Activated naive CD4-positive, alpha-beta T cell treated with anti-CD3 and anti-CD28 coated beads, Interleukin-2, amount 50 U/mL, for 72 hours (primary cell): ENCODE results near the gene PLA2G5. TPM values are rescaled to one million over a fixed set of nuclear protein-coding genes. Genes with fewer than 3 reads are reported as not detected.
"Not testable (repeated sequence)": the region's sequence is repeated elsewhere in the genome, so short reads cannot be mapped to it uniquely, and the experiment has no call there.

Experiments
- ATAC-seq, 2 donors: fragments of 150-1000 bp; cut with Tn5 transposase; 2 replicates each; pipeline ENCODE4 v1.10.0; 2021; ENCODE audit warnings: mild to moderate bottlenecking in 2 of 2, moderate library complexity in 2 of 2
- DNase-seq, 2 donors: peaks; one replicate each; pipeline ENCODE4 v3.0.0; 2021 to 2022; ENCODE audit warnings: low spot score in 2 of 2
- H3K27ac Mint-ChIP-seq, 2 donors: one replicate each; pipeline ENCODE4 v1.8.0; 2022; ENCODE audit warnings: mild to moderate bottlenecking in 2 of 2, mixed read lengths in 2 of 2
- H3K36me3 Mint-ChIP-seq, 2 donors: one replicate each; pipeline ENCODE4 v1.8.0; 2022; ENCODE audit warnings: mixed read lengths in 2 of 2
- H3K9me3 Mint-ChIP-seq, 2 donors: one replicate each; pipeline ENCODE4 v1.8.0; 2022; ENCODE audit warnings: mixed read lengths in 2 of 2
- total RNA-seq, 2 donors: library from RNA; stranded (reverse); gene quantifications; one replicate each; pipeline ENCODE4 v1.2.3, GENCODE V29; 2022

Gene PLA2G5
- total RNA-seq = not detected

DNA sequence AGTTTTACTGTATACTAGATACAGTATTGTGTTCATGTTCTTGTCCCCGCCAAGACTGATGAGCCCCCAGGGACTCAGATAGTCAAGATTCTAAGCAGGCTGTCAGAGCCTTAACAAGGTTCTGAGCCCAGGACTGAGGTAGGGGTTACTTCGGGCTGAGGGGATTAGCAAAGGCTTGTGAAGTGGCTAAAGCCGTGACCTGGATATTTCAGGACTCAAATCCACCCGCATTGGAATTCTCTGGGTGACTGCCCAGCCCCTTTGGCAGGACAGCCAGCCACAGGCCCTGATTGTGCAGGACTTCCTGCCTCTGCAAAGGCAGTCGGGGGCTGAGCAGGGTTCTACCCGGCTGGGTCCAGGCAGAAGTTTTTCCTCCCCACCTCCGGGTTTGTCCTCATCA, at the start of gene PLA2G5:
Gene PLA2G5, plus strand, starts transcription at position 321 of the 400 bp plus-strand sequence. CDS start 14,637 bp downstream, outside the sequence.
- Mint-ChIP-seq H3K9me3 (no peaks in the 10 kb centered on the region), H3K27ac (peak within 1 kb of the TSS in 1 of 2 donors; percentile 43), H3K36me3 (no peaks in the 10 kb centered on the region)
- DNase-seq (no peak), ATAC-seq (no peak)

GRCh38 chr1:20028125-20028524, 41.9 kb upstream of the PLA2G5 start:
- Mint-ChIP-seq H3K36me3 (peaks cover 0 to 5% of the 10 kb centered on the region in 2 donors), H3K9me3 (peaks cover 0 to 4% of the 10 kb centered on the region in 2 donors), H3K27ac (no peak overlapping the region)
- DNase-seq (no peak), ATAC-seq (no peak)

DNA sequence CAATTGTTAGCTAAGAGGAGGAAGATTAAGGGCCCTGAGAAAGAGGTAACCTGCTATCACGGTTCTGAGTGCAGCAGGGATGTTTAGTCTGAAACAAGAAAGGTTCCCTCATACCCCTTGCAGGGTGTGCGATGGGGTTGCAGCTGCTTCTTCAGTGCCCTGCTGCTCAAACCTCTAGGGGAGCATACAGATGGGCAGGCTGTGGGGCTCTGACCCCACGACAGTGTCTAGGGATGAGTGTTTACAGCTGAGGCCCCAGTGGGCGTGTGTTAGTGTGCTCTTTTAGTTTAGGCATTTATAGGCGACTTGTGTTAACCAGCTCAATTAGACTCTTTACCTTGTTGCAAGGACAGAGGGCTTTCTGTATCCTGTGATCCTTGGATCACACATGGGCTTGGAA, 41.3 kb upstream of the PLA2G5 start:
- no peak for ATAC-seq
- peaks cover 0 to 5% of the 10 kb centered on the region in 2 donors for H3K36me3 Mint-ChIP-seq
- peaks cover 0 to 4% of the 10 kb centered on the region in 2 donors for H3K9me3 Mint-ChIP-seq
- no peak for DNase-seq
- H3K27ac Mint-ChIP-seq = no peak overlapping the region

DNA sequence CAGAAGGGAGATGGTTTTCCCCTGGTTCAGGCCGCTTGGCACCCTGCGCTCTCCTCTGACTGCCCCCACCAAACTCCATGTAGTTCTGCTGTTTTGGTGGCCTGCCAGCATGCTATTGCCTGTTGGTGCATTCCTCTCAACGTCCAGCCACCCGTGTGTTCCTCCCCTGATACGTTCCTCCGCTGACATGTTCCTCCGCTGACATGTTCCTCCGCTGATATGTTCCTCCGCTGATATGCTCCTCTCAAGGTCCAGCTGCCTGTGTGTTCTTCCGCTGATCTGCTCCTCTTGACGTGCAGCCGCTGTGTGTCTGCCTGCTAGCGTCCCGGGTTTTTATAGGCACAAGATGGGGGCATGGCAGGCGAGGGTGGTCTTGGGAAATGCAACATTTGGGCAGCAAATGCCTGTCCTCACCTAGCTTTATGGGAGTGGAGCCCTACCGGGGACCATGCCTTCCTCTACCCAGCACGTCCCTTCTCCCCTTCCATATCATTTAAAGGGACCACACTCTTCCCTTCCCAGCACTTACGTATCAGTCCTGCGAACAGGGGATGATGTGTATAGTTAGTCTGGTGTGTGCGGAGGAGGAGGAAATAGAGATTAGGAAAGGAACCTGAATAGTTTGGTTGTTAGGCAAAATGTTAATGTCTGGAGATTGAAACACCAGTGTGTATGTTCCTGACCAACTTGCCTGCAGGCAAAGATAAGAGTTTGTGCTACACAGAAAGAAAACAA, 40.6 kb upstream of the PLA2G5 start:
- no peak for DNase-seq

DNA sequence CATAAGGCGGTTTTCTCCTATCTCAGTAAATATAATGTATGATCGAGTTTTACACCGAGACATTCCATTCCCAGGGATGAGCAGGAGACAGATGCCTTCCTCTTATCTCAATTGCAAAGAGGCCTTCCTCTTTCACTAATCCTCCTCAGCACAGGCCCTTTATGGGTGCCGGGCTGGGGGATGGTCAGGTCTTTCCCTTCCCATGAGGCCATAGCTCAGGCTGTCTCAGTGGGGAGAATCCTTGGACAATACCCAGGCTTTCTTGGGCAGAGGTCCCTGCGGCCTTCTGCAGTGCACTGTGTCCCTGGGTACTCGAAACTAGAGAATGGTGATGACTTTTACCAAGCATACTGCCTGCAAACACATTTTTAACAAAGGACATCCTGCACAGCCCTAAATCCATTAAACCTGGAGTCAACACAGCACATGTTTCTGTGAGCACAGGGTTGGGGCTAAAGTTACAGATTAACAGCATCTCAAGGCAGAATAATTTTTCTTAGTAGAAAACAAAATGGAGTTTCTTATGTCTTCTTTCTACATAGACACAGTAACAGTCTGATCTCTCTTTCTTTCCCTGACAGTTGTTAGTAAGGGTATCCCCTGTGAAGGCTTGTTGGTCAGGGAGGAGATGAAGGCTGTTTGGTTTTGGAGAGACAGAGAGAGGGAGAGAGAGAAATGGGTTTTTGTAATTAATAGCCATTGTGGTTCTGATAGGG, 39.4 kb upstream of the PLA2G5 start:
- H3K36me3 Mint-ChIP-seq = peaks cover 0 to 11% of the 10 kb centered on the region in 2 donors
- not testable (repeated sequence) for ATAC-seq, DNase-seq, H3K27ac Mint-ChIP-seq
- H3K9me3 Mint-ChIP-seq = peaks cover 11% of the 10 kb centered on the region in 2 donors

More for the DNA sequence above, 40.6 kb upstream of the PLA2G5 start:
- ATAC-seq = no peak
- no peak overlapping the region for H3K27ac Mint-ChIP-seq
- H3K9me3 Mint-ChIP-seq = peaks cover 5% of the 10 kb centered on the region in 2 donors
- H3K36me3 Mint-ChIP-seq = peaks cover 0 to 5% of the 10 kb centered on the region in 2 donors

DNA sequence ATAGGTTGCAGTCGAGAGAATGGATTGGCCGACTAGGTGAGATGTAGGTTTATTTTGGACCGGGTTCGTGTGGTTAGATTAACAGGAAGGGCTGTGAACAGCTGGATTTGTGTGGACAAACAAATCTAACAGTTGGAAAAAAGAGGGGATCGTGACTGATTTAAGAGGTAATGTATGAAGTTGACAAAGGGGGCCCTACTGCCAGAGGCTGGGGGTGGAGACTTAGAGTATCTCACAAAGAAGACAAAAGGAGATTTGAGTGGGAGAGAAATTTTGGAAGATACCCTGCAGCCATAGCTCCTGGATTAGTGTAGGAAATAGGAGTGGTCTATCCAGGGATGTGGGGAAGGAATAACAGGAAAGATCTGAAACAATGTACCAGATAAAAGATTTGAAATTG, 38.8 kb upstream of the PLA2G5 start:
- peaks cover 0 to 11% of the 10 kb centered on the region in 2 donors for H3K36me3 Mint-ChIP-seq
- DNase-seq = no peak
- no peak overlapping the region for H3K27ac Mint-ChIP-seq
- ATAC-seq = no peak
- H3K9me3 Mint-ChIP-seq = peaks cover 11 to 15% of the 10 kb centered on the region in 2 donors

DNA sequence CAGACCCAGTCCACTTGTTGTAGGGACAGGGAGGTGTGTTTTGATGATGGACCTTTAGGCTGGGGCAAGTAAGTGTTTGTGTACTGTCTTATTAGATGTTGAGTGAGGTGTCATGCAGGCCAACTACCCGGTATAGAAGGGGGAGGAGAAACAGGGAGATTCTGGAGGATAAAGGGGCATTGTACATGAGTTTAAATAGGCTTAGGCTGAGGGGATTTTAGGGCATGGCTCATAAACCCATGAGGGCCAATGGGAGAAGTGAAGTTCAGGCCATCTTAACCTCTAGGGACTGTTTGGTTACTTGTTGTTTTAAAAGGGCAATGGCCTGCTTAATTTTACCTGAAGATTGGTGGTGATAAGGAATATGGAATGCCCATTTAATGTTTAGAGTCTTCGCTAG, 38.2 kb upstream of the PLA2G5 start:
- Mint-ChIP-seq H3K27ac (no peak overlapping the region), H3K9me3 (peaks cover 11 to 16% of the 10 kb centered on the region in 2 donors)
- no peak for ATAC-seq

DNA sequence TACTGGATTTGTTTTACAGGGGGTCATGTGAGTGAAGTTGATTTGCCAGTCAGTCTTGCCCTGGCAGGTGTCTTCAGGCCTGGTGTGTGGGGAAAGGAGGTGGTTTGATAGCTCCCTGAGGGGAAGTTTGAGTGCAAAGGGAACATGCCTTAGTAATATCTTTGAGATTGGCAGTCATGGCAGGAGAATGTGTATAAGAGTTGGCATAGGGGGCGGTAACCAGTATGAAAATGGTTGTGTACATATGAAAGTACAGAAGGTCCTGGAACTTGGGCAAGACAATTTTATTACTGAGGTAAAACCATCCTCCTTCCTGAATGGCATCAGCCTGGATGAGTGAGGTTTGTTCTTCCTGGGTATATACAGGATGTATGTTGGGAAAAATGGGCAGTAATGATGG, 37.6 kb upstream of the PLA2G5 start:
- Mint-ChIP-seq H3K36me3 (peaks cover 5 to 17% of the 10 kb centered on the region in 2 donors), H3K9me3 (peaks cover 16 to 21% of the 10 kb centered on the region in 2 donors), H3K27ac (no peak overlapping the region)
- DNase-seq (no peak), ATAC-seq (no peak)

More for the DNA sequence above, 38.2 kb upstream of the PLA2G5 start:
- DNase-seq = no peak
- H3K36me3 Mint-ChIP-seq = peaks cover 0 to 12% of the 10 kb centered on the region in 2 donors

DNA sequence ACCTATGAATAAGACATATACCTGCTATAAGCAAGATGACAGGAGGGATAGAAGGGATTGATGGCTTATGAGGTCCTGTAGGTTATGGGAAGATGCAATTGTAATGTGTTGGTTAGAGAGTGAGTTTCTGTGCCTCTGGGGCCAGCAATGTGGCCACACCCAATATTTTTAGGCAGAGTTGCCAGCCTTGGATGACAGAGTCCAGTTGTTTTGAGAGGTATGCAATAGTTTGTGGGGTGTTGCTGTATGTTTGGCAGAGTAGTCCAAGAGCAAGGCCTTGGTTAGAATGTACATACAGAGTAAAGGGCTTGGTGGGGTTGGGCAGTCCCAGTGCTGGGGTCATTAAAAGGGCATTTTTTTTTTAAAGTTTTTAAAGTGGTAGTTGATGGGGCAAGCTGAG, 36.6 kb upstream of the PLA2G5 start:
- H3K9me3 Mint-ChIP-seq = peaks cover 16 to 21% of the 10 kb centered on the region in 2 donors
- ATAC-seq (no peak), DNase-seq (no peak)
- no peak overlapping the region for H3K27ac Mint-ChIP-seq
- peaks cover 5 to 17% of the 10 kb centered on the region in 2 donors for H3K36me3 Mint-ChIP-seq

GRCh38 chr1:20035114-20035513, 34.9 kb upstream of the PLA2G5 start:
- H3K27ac Mint-ChIP-seq = no peak overlapping the region
- no peak for DNase-seq
- H3K36me3 Mint-ChIP-seq = peaks cover 5 to 17% of the 10 kb centered on the region in 2 donors
- no peak for ATAC-seq
- H3K9me3 Mint-ChIP-seq = peaks cover 16 to 21% of the 10 kb centered on the region in 2 donors

DNA sequence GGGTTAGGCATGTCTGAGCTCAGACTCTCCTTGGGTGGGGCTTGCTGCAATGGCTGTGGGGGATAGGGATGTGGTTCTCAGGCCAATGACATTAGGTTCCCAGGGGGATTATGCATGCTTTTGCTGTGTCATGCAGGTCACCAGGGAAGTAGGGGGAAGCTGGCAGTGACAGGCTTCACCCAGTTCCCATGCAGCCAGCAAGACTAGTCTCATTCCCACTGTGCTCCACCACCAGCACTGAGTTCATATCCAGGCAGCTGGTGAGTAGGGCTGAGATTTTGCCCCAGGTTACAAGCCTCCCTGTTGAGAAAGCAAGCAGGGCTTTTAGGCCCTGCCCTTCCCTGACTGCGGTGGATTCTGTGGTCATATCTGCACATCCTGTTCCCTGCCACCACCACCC, 32.1 kb upstream of the PLA2G5 start:
- Mint-ChIP-seq H3K36me3 (peaks cover 5 to 17% of the 10 kb centered on the region in 2 donors), H3K27ac (no peak overlapping the region), H3K9me3 (peaks cover 16 to 21% of the 10 kb centered on the region in 2 donors)
- no peak for DNase-seq
- ATAC-seq = no peak

DNA sequence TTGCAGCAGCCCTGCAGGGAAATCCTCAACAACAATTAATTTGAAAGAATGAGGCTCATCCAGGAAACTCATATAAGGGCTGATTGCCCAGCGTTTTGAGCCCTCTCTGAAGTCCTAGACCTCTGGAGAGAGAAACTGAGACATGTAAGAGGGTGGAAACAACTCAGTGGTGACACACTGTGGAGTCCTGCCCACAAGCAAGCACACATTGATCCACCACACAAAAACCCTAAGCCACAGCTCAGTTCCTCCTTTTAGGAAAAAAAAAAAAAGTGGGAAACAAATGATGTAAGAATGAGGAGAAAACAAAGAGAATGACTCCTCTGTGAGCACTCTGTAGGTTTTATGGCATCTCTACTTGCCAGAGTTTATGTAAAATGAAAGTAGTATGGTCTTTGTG, 22.9 kb upstream of the PLA2G5 start:
- H3K27ac Mint-ChIP-seq = no peak overlapping the region
- DNase-seq = no peak
- H3K9me3 Mint-ChIP-seq = peaks cover 5 to 10% of the 10 kb centered on the region in 2 donors
- H3K36me3 Mint-ChIP-seq = peaks cover 17 to 20% of the 10 kb centered on the region in 2 donors
- ATAC-seq = peak in 1 of 2 donors; percentile 73

DNA sequence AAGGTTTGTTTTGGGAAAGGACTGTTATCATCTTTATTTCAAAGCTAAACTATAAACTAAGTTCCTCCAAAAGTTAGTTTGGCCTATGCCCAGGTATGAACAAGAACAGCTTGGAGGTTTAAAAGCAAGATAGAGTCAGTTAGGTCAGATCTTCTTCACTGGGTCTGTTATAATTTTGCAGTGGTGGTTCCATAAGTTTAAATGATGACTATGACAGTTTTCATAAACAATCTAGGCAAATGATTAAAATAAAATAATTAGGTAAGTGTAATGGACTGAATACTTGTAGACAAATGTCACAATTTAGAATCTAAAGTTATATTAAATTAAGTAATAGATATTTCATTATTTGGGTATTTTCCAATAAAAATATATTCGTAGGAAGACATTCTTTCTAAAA, 21.4 kb upstream of the PLA2G5 start:
- Mint-ChIP-seq H3K9me3 (peaks cover 10 to 20% of the 10 kb centered on the region in 2 donors), H3K27ac (no peak overlapping the region), H3K36me3 (peaks cover 25 to 30% of the 10 kb centered on the region in 2 donors)
- ATAC-seq (no peak), DNase-seq (no peak)

- Mint-ChIP-seq H3K9me3 (peaks cover 10 to 20% of the 10 kb centered on the region in 2 donors), H3K36me3 (peaks cover 25 to 30% of the 10 kb centered on the region in 2 donors)
- not testable (repeated sequence) for DNase-seq, H3K27ac Mint-ChIP-seq
- ATAC-seq = peak in 1 of 2 donors; percentile 63
Measured at GRCh38 chr1:20049056-20049798, 20.8 kb upstream of the PLA2G5 start.

GRCh38 chr1:20051218-20051829, 18.7 kb upstream of the PLA2G5 start:
- no peak for DNase-seq
- Mint-ChIP-seq H3K9me3 (peaks cover 10 to 20% of the 10 kb centered on the region in 2 donors), H3K36me3 (peaks cover 25 to 40% of the 10 kb centered on the region in 2 donors), H3K27ac (no peak overlapping the region)
- ATAC-seq = no peak

DNA sequence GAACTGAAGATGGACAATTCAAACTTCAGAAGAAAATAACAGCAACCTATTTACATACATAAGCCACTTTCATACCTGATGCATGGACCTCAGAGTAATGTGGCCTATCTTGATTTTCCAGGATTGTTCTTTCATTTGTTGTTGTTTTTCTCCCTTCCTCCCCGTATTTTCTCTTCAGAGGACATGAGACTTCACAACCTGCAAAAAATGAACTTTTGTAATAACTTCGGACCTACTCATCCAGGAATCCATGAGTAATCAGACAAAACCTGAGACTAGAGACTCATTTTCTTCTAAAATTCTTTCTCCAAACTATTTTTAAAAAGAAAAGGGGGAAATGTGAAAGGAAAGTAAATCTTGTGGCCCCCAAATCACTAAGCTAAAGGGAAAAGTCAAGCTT, 17.6 kb upstream of the PLA2G5 start:
- DNase-seq = no peak
- ATAC-seq = no peak
- Mint-ChIP-seq H3K9me3 (peaks cover 10 to 20% of the 10 kb centered on the region in 2 donors), H3K36me3 (peaks cover 25 to 41% of the 10 kb centered on the region in 2 donors), H3K27ac (no peak overlapping the region)
